HG02938 (cell line): ENCODE measurements around the gene HMGXB3.
A peak's percentile ranks its signal among the peaks of the same experiment; 100 is the strongest.

Source experiments
- ATAC-seq: cut with Tn5 transposase; IDR thresholded peaks from one replicate; pipeline ENCODE4 v1.9.1; 2021; ENCODE audit warnings: mild to moderate bottlenecking, moderate library complexity; ENCODE audit not compliant: unreplicated experiment

HMGXB3 gene

DNA sequence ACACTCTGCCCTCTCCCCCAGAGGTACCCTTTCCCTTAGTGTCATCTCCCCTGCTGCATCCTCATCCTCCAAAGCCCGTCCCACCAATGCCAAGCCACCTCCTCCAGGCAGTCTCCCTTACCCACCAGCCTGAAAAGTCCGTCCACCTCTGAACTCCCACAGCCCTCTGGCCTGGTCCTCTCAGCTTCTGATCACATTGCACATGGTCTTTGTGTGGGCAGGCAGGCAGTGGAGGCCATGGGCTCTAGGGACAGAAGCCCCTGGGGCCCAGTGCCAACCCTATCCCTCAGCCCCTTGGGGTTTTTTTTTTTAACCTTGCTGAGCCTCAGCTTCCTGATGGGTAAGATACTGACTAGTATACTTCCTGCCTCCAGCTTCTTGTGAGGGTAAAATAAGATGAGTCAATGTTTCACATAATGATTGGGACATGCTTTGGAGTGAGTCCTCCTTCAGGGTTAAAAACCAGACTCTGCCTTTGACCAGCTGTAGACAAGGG lies 66.4 kb downstream of the HMGXB3 start:
- ATAC-seq, result no peak

GRCh38 chr5:150067405-150067960 lies 66.9 kb downstream of the HMGXB3 start:
- no peak for ATAC-seq

DNA sequence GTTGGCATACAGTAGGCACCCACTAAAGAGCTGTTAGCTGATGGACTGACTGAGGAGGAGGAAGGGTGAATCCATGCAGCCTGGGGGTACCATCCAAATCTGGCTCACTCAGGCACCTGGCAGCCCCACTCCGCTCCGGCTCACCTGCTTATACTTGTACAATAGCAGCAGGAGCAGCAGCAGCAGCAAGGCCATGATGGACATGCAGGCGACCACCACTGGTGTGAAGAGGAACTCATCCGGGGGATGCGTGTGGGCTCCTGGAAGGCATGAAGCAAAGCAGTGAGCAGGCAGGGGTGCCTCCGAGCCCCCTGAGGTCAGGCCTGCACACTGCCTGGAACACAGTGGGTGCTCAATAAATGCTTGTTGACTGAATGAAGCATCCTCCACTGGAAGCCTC lies 67.5 kb downstream of the HMGXB3 start:
- no peak for ATAC-seq

DNA sequence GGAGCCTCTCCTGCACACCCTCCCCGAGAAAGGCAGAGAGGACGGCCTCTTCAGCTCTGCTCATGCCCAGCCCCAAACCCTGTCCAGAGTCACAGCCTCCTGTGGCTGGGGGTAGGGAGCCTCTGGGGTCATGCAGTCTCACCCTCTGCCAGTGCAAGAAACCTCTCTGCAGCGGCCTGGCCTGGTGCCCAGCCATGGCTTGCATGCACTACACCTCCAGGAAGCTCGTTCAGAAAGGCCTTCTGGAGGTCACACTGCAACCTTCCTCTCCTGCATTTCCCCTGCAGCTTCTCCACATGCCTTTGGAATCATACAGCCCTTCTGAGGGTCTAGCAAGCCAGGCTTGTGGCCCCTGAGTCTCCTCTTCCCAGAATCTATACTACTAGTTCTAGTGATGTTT lies 67.9 kb downstream of the HMGXB3 start:
- no peak for ATAC-seq

DNA sequence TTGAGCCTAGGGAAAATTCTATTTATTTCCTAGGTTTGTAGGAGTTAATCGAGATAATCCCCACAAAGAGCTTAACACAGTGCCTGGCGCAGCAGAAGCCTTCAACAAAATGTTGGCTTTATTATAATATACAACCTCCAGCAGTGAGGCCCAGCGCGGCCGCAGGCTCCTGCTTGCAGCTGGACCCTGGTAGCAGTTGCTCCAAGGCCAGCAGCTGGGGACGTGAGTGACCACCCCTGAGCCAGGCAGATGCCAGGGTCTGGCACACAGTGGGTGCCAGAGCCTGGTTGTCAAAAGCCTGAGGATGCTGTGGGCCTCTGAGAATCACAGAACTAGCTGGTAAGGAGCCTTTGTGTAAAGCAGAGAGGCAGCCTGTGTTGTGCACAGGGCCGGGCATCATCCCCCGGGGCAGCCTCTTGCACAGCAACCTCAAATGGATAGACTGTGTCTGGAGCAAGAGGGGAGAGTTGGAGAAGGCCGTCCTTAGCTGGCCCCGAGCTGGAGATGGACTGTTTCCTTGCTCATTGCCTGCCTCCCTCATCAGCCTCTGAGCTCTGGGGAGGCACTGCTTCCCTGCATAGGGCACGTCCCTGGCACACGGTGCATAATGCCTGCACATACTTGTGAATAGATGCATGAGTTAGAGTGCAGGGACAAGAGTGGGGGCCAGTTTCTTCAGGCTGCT lies 68.6 kb downstream of the HMGXB3 start:
- ATAC-seq, result no peak

DNA sequence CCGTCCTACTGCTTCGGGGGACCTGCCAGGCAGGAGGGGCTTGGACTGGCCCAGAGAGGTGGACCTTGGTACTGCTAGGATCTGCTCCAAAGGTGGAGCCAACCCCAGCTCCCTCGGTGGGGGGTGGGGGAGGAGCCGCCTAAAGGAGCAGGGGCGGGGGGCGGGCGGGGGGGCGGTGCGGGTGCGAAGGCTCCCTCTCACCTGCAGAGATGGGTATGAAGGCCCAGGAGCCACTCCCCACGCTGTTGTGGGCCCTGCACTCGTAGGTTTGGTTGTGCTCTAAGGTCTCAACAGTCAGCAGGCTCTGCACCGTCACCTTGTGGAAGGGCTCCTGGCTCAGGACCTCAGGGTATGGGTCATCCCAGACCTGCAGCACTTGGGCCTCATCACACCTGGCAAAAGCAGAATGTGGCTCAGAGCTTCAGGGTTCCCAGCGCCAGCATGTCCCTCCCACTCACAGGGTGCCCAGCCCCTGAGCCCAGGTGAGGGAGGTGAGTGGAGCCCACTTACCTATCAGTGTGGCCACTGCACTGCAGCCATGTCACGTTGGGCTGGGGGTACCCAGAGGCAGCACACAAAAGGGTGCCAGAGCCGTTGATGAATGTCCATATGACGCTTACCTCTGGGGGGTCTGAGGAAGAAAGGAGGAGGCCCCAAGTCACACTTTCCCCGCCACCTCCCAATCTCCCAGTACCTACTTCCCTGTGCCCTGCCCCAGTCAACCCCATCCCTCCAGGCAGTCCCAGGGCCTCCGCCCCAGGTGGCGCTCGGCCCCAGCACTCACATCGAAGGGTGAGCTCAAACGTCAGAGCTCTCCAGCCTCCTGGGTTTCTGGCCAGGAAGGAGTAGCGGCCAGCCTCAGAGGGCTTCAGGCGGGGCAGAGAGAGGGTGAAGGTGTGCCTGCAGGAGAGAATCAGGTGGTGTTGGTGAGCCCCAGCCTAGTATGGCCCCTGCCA lies 69.4 kb downstream of the HMGXB3 start:
- no peak for ATAC-seq

- no peak for ATAC-seq
Measured at GRCh38 chr5:150070821-150071220, 70.3 kb downstream of the HMGXB3 start.

DNA sequence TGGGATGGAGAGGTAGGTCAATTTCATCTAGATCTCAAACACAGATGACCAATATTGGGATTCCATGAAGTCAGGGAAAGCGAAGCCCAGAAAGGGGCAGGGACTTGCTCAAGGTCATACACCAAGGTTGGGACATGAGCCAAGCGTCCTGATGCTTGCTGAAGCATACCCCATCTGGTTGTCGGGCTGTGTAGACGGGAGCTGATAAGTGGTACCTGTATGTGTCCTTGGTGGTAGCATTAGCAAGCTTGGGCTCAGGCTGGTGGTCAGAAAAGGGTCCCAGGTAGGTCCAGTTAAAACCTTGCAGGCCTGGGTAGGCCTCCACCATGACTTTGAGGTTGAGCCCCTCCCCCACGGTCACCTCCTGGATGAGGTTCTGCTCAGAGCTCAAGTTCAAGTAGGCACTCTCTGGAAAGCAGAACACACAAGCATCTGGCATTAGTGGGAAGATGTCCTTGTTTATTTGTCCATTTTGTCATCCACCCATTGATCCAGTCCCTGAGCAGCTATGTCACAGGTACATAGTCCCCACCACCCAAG lies 72.6 kb downstream of the HMGXB3 start:
- ATAC-seq, result no peak

DNA sequence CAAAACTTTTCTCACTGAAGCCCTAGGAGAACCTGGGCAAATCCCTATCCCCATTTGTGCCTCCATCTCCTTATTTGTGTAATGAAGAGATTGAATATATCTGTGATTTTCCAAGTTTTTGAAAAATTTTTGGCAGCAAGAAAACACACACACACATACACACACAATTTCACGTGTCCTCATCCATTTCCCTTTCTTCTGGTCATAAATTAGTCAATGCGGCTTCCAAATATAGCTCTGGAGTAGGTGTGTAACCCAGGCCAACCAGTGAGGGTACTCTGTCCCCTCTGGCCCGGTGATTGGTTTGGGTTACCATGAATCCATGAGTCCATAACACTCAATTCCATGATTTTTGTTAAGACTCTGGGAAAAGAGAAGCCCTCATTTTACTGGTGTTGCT lies 73.1 kb downstream of the HMGXB3 start:
- ATAC-seq, result no peak

DNA sequence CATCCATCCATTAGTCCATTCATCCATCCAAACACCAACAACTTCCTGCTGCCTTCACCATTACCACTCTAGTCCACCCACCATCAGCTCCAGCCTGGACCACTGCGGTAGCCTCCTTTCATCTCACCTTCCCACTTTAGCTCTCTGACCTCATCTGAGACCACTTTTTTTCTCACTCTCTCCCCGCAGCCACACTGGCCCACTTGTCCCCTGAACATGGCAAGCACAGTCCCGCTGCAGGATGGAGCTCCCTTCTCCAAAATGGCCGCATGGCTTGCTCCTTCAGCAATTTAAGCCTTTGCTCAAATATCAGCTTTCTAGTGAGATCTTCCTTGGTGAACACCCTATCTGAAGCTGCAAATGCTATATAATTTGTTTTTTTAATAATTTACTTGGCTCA lies 74.7 kb downstream of the HMGXB3 start:
- no peak for ATAC-seq

DNA sequence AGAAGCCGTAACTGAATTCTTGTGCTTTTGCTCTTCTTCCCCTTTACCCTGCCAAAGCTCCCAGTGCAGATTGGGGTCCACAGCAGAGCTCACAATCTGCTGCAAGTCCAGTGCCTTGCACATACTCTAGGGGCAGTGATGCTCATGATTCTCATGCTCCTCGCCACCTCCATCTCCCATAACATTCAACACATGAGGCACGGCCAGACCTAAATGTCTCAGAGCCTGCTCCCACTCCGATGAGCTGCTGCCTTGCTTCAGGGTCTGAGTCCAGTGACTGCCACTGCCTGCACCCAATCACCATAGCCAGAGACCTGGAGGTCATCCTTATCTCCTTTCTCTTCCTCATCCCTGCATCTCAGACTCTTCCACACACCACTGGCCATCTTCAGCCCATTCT lies 75.3 kb downstream of the HMGXB3 start:
- no peak for ATAC-seq

DNA sequence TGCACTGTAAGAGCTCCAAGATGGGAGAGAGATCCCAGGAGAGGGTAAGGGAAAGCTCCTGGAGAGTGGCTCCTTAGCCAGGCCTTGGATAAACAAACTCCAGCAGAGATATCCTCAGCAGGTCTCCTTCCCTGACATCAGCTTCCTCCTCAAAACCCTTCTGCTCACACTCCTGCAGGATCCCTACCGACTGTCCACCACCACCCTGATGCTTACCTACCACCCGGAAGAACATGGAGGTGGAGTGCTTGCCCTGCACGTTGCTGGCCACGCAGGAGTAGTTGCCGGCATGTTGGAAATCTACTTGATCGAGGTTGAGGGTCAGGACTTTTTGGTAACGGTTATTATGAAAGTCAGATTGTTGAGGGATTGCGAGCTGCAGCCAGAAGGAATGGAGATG lies 76.5 kb downstream of the HMGXB3 start:
- no peak for ATAC-seq

DNA sequence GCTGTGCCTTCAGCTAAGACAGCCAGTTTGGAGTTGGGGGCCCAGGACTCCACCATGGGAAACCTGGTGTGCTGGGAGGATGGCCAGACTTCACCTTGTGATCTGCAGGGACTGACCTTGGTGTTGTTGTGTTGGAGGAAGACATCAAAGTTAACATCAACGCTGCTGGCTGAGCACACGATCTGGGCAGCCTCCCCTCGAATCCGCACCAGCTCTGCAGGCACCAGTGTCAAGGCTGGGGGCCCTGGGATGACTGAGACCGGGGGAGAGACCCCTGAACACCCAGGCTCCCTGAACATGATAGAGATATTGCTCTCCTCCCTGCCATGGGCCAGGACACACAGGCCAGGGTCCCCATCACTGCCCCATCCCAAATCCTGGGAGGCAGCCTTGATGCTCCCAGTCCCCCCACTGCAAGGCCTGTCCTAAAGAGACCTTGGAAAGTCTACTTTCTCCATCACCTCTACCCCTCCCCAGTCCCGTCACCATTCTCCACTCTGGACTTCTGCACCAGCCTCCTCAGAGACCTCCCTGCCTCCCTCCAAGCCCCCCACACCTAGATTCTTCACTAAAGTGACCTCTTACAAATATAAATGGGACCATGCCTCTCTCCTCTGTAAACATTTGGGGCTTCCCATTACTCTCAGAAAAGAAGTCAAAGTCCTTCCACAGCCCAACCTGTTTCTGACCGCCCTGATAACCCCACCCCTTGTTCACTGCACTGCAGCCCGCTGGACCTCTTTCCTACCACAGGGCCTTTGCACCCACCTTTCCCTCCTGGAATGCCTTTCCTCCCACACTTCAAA lies 77.7 kb downstream of the HMGXB3 start:
- ATAC-seq, result no peak

DNA sequence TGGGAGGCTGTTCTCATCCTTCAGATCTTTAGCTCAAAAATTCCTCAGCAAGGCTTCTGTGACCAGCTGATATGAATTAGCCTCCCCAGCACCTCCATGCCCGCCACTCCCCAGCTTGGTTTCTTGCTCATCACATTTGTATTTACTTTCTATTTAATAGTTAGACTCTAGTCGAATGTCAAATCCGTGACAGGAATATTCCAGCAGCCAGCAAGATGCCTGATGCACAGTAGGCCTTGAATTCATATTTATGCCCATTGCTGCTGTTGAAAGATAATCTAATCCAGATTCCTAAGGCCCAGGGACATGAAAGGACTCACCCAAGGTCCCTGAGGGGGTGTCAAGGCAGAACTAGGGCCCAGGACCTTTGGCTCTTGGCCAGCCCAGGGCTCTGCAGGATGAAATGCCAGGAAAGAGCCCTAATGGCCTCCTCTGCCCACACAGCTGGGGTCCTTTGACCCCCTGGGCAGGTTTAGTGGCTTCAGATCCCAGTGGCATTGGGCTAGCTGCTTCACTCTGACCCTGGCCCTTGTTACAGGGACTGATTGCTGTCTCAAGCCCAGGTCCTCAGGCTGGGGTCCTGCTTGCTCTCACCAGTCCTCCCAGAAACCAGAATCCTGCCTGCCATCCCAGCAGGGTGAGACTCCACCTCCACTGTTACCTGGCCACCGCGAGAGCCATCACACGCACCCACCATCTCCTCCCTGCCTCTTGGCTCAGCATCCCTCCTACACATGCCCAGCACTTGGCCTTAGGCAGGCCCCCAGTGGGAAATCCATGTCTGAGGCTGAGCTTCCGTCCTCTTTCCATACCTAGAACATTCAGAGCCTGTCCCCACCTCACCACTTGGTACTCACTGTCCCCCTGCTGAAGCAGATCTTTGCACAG lies 78.5 kb downstream of the HMGXB3 start:
- no peak for ATAC-seq

GRCh38 chr5:150079909-150080461 lies 79.4 kb downstream of the HMGXB3 start:
- no peak for ATAC-seq

GRCh38 chr5:150080696-150081435 lies 80.3 kb downstream of the HMGXB3 start:
- ATAC-seq, result no peak

GRCh38 chr5:150081541-150082283 lies 81.2 kb downstream of the HMGXB3 start:
- peak; percentile 74 for ATAC-seq

GRCh38 chr5:150082374-150082773 lies 81.8 kb downstream of the HMGXB3 start:
- ATAC-seq, result peak; percentile 24
